K562 (cell line): Measurements from ENCODE around the gene ZNF800. TPM values are rescaled to one million over a fixed set of nuclear protein-coding genes. Genes with fewer than 3 reads are reported as not detected.

Experiments used
- CEBPB ChIP-seq: fragments of 450-650 bp; IDR thresholded peaks from 2 replicates; pipeline ENCODE4 v1.6.1; 2016; ENCODE audit warnings: missing genetic modification characterization, missing compliant biosample characterization
- HDGF ChIP-seq: fragments of 450-650 bp; IDR thresholded peaks from 2 replicates; pipeline ENCODE4 v1.6.1; 2016
- MYC ChIP-seq, 2 experiments: fragments of 250-450 bp in 1 of 2; sonication (Bioruptor Pico) in 1 of 2; IDR thresholded peaks; 2 replicates each; pipeline versions ENCODE4 v1.5.1 to v1.6.1; 2012 to 2021; ENCODE audit warnings: low read depth in 2 of 2, borderline replicate concordance in 1 of 2, improper control_type of control experiment in 1 of 2, low read length in 1 of 2, mild to moderate bottlenecking in 1 of 2, moderate library complexity in 1 of 2
- UBTF ChIP-seq, 2 experiments: IDR thresholded peaks; 2 replicates each; pipeline ENCODE4 v1.6.1; 2012; ENCODE audit warnings: improper control_type of control experiment in 2 of 2, low read depth in 2 of 2, low read length in 2 of 2, borderline replicate concordance in 1 of 2
- polyA plus RNA-seq, 8 experiments: library from polyadenylated mRNA; depleted of rRNA in 4 of 8; stranded (reverse) in 5 of 8; unstranded in 3 of 8; fragments of >200 nt; fragmentation: Nextera tagmentation in 2 of 8; fragmentation: Illumina TruSeq in 1 of 8; extraction: Ambion mirVana in 2 of 8; extraction: Trizol in 1 of 8; gene quantifications; 2 replicates each; pipeline versions ENCODE4 v1.2.1 to v1.2.3, GENCODE V29; 2011 to 2014; ENCODE audit warnings: inconsistent platforms in 1 of 8, missing spikeins in 1 of 8
- total RNA-seq, 7 experiments: library from RNA; depleted of rRNA in 6 of 7; stranded (reverse); fragments of >200 nt in 6 of 7; fragmentation: Illumina TruSeq in 2 of 7; extraction: Trizol in 2 of 7; gene quantifications; 2 replicates each; pipeline versions ENCODE4 v1.2.1 to v1.2.3, GENCODE V29; 2011 to 2021; ENCODE audit warnings: low replicate concordance in 1 of 7
- TF ChIP-seq, protein P1 (sequence below): IDR thresholded peaks from 2 replicates; pipeline ENCODE4 v1.6.1; 2011; ENCODE audit warnings: borderline replicate concordance, low read depth, mild to moderate bottlenecking, moderate library complexity, low read length; ENCODE audit not compliant: insufficient read depth, poor library complexity, severe bottlenecking

Gene ZNF800
- total and polyA plus RNA-seq, 9 of the 15 experiments (the other 6 are each of a cell fraction or from before 2014, with no cell fraction given), result 7.5 to 58.3 (median 33.4) TPM

- TF ChIP-seq UBTF (IDR thresholded peaks at IDR 0.05; ENCODE audit: borderline replicate concordance in 1 of 2, low read depth in 2 of 2, low read length in 2 of 2) (peak; percentile 74 to 86; a peak in 3 of 4 replicates), HDGF (0 out of 2 replicates have a peak, but pooled peaks have one; percentile 2), CEBPB (tag) (no peak), MYC (IDR thresholded peaks at IDR 0.05; ENCODE audit: low read depth, low read length) (peak; percentile 82; the same call in 1 of the 2 replicates), MYC (CRISPR knock-in tag; IDR thresholded peaks at IDR 0.05; ENCODE audit: borderline replicate concordance, low read depth) (no peak)
- TF ChIP-seq, protein P1, sequence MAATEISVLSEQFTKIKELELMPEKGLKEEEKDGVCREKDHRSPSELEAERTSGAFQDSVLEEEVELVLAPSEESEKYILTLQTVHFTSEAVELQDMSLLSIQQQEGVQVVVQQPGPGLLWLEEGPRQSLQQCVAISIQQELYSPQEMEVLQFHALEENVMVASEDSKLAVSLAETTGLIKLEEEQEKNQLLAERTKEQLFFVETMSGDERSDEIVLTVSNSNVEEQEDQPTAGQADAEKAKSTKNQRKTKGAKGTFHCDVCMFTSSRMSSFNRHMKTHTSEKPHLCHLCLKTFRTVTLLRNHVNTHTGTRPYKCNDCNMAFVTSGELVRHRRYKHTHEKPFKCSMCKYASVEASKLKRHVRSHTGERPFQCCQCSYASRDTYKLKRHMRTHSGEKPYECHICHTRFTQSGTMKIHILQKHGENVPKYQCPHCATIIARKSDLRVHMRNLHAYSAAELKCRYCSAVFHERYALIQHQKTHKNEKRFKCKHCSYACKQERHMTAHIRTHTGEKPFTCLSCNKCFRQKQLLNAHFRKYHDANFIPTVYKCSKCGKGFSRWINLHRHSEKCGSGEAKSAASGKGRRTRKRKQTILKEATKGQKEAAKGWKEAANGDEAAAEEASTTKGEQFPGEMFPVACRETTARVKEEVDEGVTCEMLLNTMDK, result peak; percentile 44
Observed at GRCh38 chr7:127391591-127392181, 822 bp downstream of the ZNF800 start (continued).
